NCI-H1092 treated with DMSO at 0.1 percent for 48 hours (cell line): Measurements from ENCODE around the gene FAM162B.
"Not testable (repeated sequence)": the region's sequence is repeated elsewhere in the genome, so short reads cannot be mapped to it uniquely, and the experiment has no call there.

Experiments used
- DNase-seq: peaks from one replicate; lab custom pipeline; 2025; lab: John Stamatoyannopoulos, UW

Gene FAM162B

GRCh38 chr6:116764961-116765841 is at the start of gene FAM162B:
TSS of gene FAM162B (minus strand) at chr6:116765719. CDS start at chr6:116765576, 143 bp downstream.
- no peak for DNase-seq

- DNase-seq = no peak
Measured at GRCh38 chr6:116812051-116812650, 46.6 kb upstream of the FAM162B start.

- DNase-seq = no peak
Measured at GRCh38 chr6:116801971-116802370, 36.5 kb upstream of the FAM162B start.

- no peak for DNase-seq
Measured at GRCh38 chr6:116799945-116800344, 34.4 kb upstream of the FAM162B start.

GRCh38 chr6:116797585-116797984 is 32.1 kb upstream of the FAM162B start:
- DNase-seq = no peak

DNA sequence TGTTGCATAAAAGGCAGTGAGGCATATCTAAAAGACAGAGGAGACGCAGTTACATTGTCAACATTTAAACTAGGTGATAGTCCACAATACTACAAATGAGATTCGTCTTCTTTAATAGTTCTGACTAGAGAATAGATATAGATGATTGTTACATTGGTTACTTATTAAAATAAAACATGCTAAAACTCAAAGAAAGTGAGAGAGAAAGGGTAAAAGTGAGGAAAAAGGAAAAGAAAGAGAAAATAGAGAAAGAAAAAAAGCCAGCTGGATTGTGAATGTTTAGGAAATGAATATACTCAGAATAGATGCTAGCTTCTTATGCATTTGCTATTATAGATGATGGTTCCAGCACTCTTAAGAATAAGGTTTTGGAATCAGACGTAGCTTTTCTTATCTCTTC is 27.7 kb upstream of the FAM162B start:
- DNase-seq = no peak

GRCh38 chr6:116783852-116784251 is 18.3 kb upstream of the FAM162B start:
- DNase-seq = no peak

- DNase-seq = peak; percentile 17
Measured at GRCh38 chr6:116779573-116780164, 14.2 kb upstream of the FAM162B start.

GRCh38 chr6:116773886-116774285 is 8.4 kb upstream of the FAM162B start:
- no peak for DNase-seq

DNA sequence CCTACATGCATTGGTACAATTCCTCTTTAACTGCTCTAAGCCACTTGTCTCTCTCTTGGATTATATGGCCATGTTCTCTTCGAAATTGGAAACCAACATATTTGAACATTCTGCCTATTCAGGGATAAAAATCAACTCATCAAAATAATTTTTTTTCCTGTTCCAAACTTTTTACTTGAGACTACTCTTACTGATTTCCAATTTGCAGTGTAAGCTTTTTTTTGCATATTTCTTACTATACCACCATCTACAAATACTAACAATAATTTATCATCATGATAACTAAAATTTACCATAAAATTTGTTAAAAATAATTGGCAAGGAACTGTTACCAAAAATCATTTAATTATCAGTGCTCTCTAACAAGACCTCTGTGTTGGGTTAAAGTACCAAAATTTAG is 6.9 kb upstream of the FAM162B start:
- DNase-seq = no peak

DNA sequence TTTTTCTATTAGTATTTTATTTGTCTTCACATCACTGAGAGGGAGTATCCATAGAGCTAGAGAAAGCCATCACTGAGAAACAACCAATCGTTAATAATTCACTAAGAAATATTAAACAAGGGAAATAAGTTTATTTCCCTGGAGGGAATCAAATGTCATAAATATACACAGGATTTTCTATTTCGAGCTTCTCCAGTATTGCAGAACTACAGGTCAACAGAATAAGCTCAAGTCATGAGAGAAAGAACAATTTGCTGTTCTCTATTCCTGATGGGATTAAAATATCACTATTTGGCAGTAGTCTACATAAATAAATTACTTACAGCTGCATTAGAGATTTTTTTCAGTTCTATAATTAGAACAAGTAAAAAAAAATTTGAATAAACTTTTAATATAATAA is 2.2 kb upstream of the FAM162B start:
- no peak for DNase-seq

GRCh38 chr6:116766506-116767176 is 1.1 kb upstream of the FAM162B start:
- DNase-seq = no peak

- DNase-seq = no peak
Measured at GRCh38 chr6:116764629-116764960, 924 bp downstream of the FAM162B start.

- no peak for DNase-seq
Measured at GRCh38 chr6:116763906-116764628, 1.5 kb downstream of the FAM162B start.

DNA sequence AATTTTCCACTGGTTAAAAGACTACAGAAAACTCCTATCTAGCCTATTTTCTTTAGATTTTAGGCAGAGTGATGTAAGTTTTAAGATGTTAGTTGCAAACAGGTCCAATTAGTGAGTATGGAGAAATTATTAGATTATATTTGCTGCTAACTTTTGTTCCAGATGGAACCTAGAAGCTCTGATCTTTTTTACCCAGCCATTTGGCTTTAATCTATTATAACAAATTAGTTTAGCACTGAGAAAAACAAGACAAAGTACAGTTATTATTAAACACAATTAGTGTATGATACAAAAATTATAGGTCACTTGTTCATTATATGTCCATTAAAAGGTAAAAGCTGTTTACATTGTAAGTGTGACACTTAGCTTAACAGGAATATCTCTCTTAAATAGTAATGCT is 2.5 kb downstream of the FAM162B start:
- DNase-seq = no peak

DNA sequence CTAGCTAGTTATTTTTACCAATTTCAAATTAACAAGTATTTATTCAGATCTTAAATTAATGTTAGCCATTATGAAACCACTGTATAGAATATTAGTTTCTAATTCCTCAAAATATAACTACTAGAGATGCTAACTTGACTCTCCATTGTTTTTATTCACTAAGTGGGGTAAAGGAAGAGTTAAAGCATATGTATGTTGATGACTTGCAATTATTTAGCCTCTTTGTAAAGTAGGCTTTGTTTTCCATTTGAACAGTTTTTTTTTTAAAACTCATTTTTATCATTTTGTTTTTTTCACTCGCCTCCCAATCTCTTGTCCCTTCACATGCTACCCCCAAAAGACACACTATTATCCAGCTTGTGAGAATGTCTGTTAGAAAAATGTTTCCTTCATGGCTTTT is 3.3 kb downstream of the FAM162B start:
- no peak for DNase-seq

GRCh38 chr6:116761779-116762178 is 3.7 kb downstream of the FAM162B start:
- DNase-seq = no peak

DNA sequence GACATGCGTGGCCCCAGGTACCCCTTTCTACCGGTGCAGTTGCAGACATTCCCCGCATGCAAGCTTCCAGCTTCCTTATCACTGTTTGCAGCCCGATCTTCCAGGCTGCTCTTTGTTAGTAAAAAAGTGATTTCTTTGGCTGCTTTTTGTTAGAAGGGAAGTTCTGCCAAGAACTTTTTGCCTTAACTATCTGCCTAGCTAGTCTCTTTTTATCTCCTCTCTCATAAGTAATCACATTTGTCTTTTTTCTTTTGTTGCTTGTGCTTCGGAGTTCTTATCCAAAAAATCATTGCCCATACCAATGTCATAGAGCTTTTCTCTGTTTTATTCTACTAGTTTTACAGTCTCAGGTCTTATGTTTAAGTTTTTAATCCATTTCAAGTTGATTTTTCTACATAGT is 20.3 kb downstream of the FAM162B start:
- DNase-seq = no peak

GRCh38 chr6:116741571-116741970 is 23.9 kb downstream of the FAM162B start:
- DNase-seq = no peak

DNA sequence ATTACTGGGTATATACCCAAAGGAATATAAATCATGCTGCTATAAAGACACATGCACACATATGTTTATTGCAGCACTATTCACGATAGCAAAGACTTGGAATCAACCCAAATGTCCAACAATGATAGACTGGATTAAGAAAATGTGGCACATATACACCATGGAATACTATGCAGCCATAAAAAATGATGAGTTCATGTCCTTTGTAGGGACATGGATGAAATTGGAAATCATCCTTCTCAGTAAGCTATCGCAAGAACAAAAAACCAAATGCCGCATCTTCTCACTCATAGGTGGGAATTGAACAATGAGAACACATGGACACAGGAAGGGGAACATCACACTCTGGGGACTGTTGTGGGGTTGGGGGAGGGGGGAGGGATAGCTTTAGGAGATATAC is 25.0 kb downstream of the FAM162B start:
- not testable (repeated sequence) for DNase-seq

DNA sequence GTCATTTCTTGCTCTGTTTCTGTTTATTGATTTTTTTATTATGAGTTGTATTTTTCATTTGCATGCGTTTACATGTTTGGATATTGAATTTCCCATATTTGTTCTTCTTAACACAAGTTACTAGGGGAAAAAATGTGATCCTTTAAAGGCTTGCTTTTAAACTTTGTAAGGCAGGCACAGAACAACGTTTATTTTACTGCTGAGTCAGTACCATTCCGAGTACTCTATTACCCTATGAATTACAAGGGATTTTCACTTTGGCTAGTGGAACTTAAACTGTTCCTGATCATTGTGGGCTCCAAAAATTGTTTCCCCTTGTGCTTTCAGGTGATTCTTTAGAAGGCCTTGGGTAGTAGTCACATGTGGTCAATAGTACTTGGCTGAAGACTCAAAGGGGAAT is 28.5 kb downstream of the FAM162B start:
- DNase-seq = no peak

- no peak for DNase-seq
Measured at GRCh38 chr6:116730513-116730912, 35.0 kb downstream of the FAM162B start.
